Karpas-422 (cell line): ENCODE measurements around the gene NPDC1. TPM values are rescaled to one million over a fixed set of nuclear protein-coding genes. Genes with fewer than 3 reads are reported as not detected.

Experiments
- DNase-seq: peaks from one replicate; pipeline ENCODE4 v3.0.0-alpha.2; 2015
- H2AFZ ChIP-seq: fragments of 200-600 bp; sonication (generic); 2 replicates; pipeline ENCODE4 v1.6.1; 2014; ENCODE audit warnings: antibody characterized with exemption, low read length, mixed read lengths
- H3K27ac ChIP-seq: fragments of 200-600 bp; sonication (generic); 2 replicates; pipeline ENCODE4 v1.5.1; 2014; ENCODE audit warnings: mild to moderate bottlenecking, low read length, moderate library complexity
- H3K27me3 ChIP-seq: fragments of 200-600 bp; sonication (generic); 2 replicates; pipeline ENCODE4 v1.6.1; 2014; ENCODE audit warnings: low read length, mixed read lengths
- H3K36me3 ChIP-seq: fragments of 200-600 bp; sonication (generic); 2 replicates; pipeline ENCODE4 v1.6.1; 2014; ENCODE audit warnings: low read length, mixed read lengths; ENCODE audit not compliant: insufficient read depth
- H3K4me1 ChIP-seq: fragments of 200-600 bp; sonication (generic); 2 replicates; pipeline ENCODE4 v1.6.1; 2014; ENCODE audit warnings: mild to moderate bottlenecking, low read length, mixed read lengths
- H3K4me2 ChIP-seq: fragments of 200-600 bp; sonication (generic); 2 replicates; pipeline ENCODE4 v1.6.1; 2014; ENCODE audit warnings: low read length, low read depth, mild to moderate bottlenecking; ENCODE audit not compliant: poor library complexity, severe bottlenecking
- H3K4me3 ChIP-seq: fragments of 200-600 bp; sonication (generic); 2 replicates; pipeline ENCODE4 v1.5.1; 2014; ENCODE audit warnings: mild to moderate bottlenecking, antibody characterized with exemption, low read length, mixed read lengths
- H3K79me2 ChIP-seq: fragments of 200-600 bp; sonication (generic); 2 replicates; pipeline ENCODE4 v1.6.1; 2014; ENCODE audit warnings: mild to moderate bottlenecking, low read length, mixed read lengths
- H3K9ac ChIP-seq: fragments of 200-600 bp; sonication (generic); 2 replicates; pipeline ENCODE4 v1.6.0; 2014; ENCODE audit warnings: low read length
- H3K9me2 ChIP-seq: fragments of 200-600 bp; sonication (generic), shearing (Covaris generic); replicated peaks from 2 replicates; pipeline ENCODE4 v1.6.0; 2014; ENCODE audit warnings: mild to moderate bottlenecking, low read length, moderate library complexity; ENCODE audit not compliant: insufficient read depth
- H3K9me3 ChIP-seq: fragments of 300-700, 200-600 bp; sonication (generic); 2 replicates; pipeline ENCODE4 v1.6.1; 2014; ENCODE audit warnings: low read length, mixed read lengths
- H4K20me1 ChIP-seq: fragments of 200-600 bp; sonication (generic); 2 replicates; pipeline ENCODE4 v1.6.1; 2014; ENCODE audit warnings: mild to moderate bottlenecking, antibody characterized with exemption, low read length, low read depth; ENCODE audit not compliant: insufficient read depth
- total RNA-seq: library from RNA; depleted of rRNA; stranded (reverse); fragments of >200 nt; shearing (Covaris generic); gene quantifications from 2 replicates; pipeline ENCODE4 v1.2.3, GENCODE V29; 2014; ENCODE audit warnings: low replicate concordance

NPDC1 gene
- total RNA-seq, 1 experiment from 2014 or later, result not detected

DNA sequence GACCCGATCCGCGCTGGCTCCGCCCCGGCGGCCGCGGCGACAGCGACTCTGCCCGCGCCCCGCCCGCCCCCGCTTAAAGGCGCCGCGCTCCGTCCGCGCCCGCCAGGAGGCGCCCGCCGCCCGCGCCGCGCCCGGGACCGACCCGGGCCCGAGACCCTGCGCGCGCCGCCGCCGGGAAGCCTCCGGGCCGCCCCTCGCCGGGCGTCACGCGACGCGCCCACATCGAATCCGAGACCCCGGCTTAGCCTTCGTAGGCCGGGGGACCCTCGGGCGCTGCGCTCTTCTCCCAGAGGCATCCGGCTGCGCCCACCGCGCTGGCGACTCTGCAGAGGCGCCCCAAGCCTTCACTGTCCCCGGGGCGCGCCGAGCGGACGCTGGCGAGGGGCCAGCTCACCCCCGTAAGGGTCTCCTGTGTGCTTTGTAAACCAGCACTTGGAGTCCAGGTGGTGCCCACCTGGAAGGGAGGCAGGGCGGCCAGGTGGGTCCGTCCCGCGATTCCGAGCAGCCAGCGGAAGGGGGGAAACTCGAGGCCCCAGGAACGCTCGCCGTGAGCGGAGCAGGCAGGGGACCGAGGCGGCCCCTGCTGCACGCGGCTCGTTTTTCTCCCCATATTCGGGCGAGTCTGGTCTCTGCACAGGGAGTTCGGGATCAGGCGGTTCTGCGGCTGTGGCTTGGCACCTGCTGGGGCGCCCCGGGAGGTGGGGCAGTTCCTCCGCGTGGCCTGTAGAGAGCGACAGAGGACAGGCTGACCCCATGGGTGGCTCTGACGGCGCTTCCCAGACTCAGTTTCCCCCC, 17.5 kb downstream of the NPDC1 start:
- Histone ChIP-seq H3K27me3 (no peaks in the 10 kb centered on the region), H3K4me1 (peaks cover 41% of the 10 kb centered on the region), H4K20me1 (no peaks in the 10 kb centered on the region; the same call in 1 of the 2 replicates), H3K36me3 (no peaks in the 10 kb centered on the region), H3K27ac (no peak overlapping the region), H2AFZ (no peak overlapping the region), H3K79me2 (no peaks in the 10 kb centered on the region), H3K4me3 (peak overlapping the region; percentile 53; the same call in 1 of the 2 replicates), H3K9me2 (no peaks in the 10 kb centered on the region), H3K4me2 (peak overlapping the region; percentile 59), H3K9ac (peak overlapping the region; percentile 35), H3K9me3 (no peaks in the 10 kb centered on the region)
- DNase-seq, result peak; percentile 81

DNA sequence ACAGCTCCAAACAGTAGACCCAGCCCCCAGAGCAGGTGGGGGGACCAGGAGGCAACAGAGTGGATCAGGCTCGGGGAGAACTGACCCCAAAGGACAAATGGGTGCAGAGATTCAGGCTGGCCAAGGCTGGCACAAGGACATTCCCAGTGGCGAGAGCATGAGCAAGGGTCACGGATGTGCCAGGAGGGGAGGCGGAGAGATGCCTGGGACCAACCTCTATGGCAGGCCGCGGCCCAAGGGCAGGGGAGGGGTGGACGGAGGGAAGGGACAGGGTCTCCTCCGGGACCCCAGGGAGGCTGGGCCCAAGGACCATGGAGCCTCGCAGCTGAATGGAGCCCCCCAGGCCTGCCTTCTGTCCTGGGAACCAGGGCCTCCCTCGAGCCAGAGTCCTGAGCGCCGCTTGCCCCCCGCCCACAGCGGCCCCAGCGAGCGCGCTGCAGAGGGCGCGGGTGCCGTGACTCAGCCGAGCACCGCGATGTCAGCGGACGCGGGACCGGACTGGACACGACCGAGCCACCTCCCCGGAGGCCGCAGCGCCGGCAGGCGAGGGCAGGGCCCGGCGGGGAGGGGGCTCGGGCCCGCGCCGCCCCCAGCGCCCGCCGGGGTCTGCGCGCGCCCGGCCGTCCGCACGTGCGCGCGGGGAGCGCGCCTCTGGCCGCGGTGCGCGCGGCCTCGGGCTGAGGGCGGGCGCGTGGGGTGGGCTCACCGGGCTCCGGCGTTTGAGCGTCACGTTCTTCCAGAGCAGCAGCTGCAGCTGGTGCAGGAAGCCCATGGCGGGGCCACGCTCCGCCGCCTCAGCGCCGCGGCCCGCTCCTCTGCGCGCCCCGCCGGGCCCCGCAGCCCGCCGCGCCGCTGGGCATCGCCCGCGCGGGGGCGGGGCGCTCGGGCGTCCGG, 18.4 kb downstream of the NPDC1 start, which contains the start of gene ABCA2:
Gene ABCA2 (minus strand): TSS at position 869 of the 894 bp plus-strand sequence. CDS start 97 bp downstream, at position 772.
- H3K4me2 ChIP-seq, result peak within 1 kb of the TSS; percentile 59
- H3K9me3 ChIP-seq, result no peaks in the 10 kb centered on the region
- peak within 1 kb of the TSS; percentile 53; the same call in 1 of the 2 replicates for H3K4me3 ChIP-seq
- H3K27ac ChIP-seq, result no peak within 1 kb of the TSS
- H3K27me3 ChIP-seq, result no peaks in the 10 kb centered on the region
- H3K9ac ChIP-seq, result peak within 1 kb of the TSS; percentile 35
- H3K4me1 ChIP-seq, result peaks cover 36% of the 10 kb centered on the region
- H3K36me3 ChIP-seq, result no peaks in the 10 kb centered on the region
- no peak for DNase-seq
- H3K9me2 ChIP-seq, result no peaks in the 10 kb centered on the region
- no peaks in the 10 kb centered on the region; the same call in 1 of the 2 replicates for H4K20me1 ChIP-seq
- H2AFZ ChIP-seq, result no peak within 1 kb of the TSS
- H3K79me2 ChIP-seq, result no peaks in the 10 kb centered on the region

DNA sequence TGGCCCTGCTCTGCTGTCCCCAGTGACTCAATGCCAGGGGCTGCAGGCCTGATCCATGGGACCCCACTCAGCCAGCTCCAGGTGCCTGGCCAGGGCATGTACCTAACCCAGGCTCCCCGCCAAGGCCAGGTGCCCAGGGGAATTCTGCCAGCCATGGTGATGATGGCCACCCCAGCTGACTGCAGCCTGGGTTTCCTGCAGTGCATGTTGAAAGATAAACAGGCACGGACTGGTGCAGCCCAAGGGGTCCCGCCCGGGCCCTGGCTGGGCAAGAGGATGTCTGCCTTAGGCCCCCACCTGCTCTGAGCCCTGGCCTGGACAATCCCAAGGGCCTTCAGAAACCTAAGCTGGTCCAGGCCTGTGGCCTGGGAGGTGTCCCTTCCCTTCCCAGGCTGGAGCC, 19.1 kb downstream of the NPDC1 start:
- Histone ChIP-seq H4K20me1 (no peaks in the 10 kb centered on the region; the same call in 1 of the 2 replicates), H3K9me2 (no peaks in the 10 kb centered on the region), H3K79me2 (no peaks in the 10 kb centered on the region), H3K4me2 (no peak overlapping the region), H3K4me1 (peaks cover 28% of the 10 kb centered on the region), H2AFZ (no peak overlapping the region), H3K9me3 (no peaks in the 10 kb centered on the region), H3K36me3 (no peaks in the 10 kb centered on the region), H3K27me3 (no peaks in the 10 kb centered on the region), H3K9ac (no peak overlapping the region), H3K27ac (no peak overlapping the region), H3K4me3 (no peak overlapping the region)
- DNase-seq, result no peak

DNA sequence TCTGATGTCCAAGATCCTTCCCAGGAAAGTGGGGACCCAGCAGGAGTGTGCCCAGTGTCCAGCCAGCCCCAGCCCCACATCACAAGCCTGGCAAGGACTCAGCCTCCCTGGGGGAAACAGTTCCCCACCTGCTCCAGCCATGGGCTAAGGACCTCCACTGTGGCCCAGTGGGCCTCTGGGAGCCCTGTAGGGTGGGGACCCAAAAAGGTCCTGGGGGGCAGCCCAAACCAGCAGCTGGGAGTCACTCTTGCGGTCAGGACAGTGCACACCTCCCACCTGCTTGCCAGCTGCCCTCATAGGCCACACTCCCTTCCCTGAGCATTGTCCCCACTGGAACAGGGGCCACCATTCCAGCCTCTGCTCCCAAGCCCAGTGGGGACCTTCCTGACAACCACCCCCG, 19.6 kb downstream of the NPDC1 start:
- Histone ChIP-seq H3K4me1 (peaks cover 24% of the 10 kb centered on the region), H3K36me3 (no peaks in the 10 kb centered on the region), H3K27me3 (no peaks in the 10 kb centered on the region), H3K9me2 (no peaks in the 10 kb centered on the region), H3K4me3 (no peak overlapping the region), H4K20me1 (no peaks in the 10 kb centered on the region; the same call in 1 of the 2 replicates), H2AFZ (no peak overlapping the region), H3K4me2 (peak overlapping the region; percentile 27), H3K79me2 (no peaks in the 10 kb centered on the region), H3K9ac (no peak overlapping the region), H3K27ac (no peak overlapping the region), H3K9me3 (no peaks in the 10 kb centered on the region)
- DNase-seq, result no peak

DNA sequence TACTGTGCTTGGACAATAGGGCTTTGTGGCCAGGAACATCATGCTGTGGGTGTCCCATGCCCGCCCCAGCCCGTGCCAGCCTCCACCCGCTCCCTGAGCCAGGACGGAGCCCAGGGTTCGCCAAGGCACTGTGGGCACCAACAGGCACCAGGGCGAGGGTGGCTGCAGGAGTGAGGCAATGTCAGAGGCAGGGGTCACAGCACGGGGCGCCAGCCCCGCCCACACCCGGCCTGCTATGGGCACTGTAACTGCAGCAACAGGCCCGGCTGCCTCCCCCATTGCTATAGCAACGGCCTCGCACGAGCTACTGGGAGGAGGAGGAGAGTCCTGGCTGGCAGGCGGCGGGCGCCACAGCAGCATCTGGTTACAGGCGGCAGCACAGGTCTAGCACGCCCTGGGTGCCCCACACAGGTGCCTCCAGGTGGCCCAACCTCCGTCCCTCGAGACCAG, 20.4 kb downstream of the NPDC1 start:
- Histone ChIP-seq H3K4me2 (peak overlapping the region; percentile 27), H3K79me2 (no peaks in the 10 kb centered on the region), H3K4me3 (no peak overlapping the region), H3K27me3 (no peaks in the 10 kb centered on the region), H3K9me3 (no peaks in the 10 kb centered on the region), H3K9me2 (no peaks in the 10 kb centered on the region), H3K36me3 (no peaks in the 10 kb centered on the region), H4K20me1 (no peaks in the 10 kb centered on the region; the same call in 1 of the 2 replicates), H2AFZ (no peak overlapping the region), H3K4me1 (peaks cover 23% of the 10 kb centered on the region), H3K27ac (no peak overlapping the region), H3K9ac (no peak overlapping the region)
- peak; percentile 89 for DNase-seq

DNA sequence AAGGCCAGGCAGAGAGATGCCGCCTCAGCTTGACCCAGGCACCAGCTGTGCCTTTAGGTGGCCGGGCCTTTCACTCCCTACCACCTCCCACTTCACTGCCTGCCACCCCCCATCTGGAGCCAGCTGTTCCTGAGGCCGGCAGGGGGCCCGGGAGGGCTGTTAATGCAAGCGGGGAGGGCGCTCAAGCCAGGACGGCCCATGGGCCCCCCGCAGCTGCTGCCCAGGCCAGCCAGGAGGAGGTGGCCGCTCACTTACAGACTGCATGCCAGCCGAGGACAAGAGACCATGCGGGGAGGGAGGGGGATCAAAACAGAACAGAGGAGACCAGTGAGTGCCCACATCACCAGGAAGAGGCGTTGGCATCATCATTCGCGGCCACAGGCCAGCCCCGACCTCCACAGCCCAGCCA, 22.4 kb downstream of the NPDC1 start:
- DNase-seq, result no peak
- Histone ChIP-seq H3K79me2 (no peaks in the 10 kb centered on the region), H2AFZ (no peak overlapping the region), H3K9me3 (no peaks in the 10 kb centered on the region), H3K27ac (no peak overlapping the region), H3K9ac (no peak overlapping the region), H4K20me1 (no peaks in the 10 kb centered on the region; the same call in 1 of the 2 replicates), H3K4me2 (no peak overlapping the region), H3K9me2 (no peaks in the 10 kb centered on the region), H3K4me3 (no peak overlapping the region), H3K36me3 (no peaks in the 10 kb centered on the region), H3K27me3 (no peaks in the 10 kb centered on the region), H3K4me1 (peaks cover 22% of the 10 kb centered on the region)

DNA sequence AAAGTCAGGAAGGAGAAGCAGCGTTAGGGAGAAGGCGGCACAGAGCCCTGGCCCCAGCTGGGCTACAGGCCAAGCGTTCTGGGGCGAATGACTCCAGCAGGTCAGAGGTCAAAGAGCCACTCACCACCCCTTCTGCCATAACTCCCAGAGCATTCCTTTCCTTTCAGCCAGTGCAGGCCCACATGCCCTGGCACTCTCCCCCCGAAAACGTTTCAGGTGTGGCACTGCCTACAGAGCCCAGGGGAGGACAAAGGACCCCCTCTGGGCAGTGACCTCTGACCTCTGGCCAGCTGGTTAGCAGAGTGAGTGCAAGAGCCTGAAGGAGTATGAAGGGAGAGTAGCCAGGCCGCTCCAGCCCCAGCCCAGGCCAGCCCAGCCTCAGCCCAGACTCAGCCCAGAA, 22.8 kb downstream of the NPDC1 start:
- H3K4me2 ChIP-seq, result no peak overlapping the region
- H4K20me1 ChIP-seq, result no peaks in the 10 kb centered on the region; the same call in 1 of the 2 replicates
- peaks cover 19% of the 10 kb centered on the region for H3K4me1 ChIP-seq
- H3K9me3 ChIP-seq, result no peaks in the 10 kb centered on the region
- no peak for DNase-seq
- H3K4me3 ChIP-seq, result no peak overlapping the region
- H3K9ac ChIP-seq, result no peak overlapping the region
- H3K9me2 ChIP-seq, result no peaks in the 10 kb centered on the region
- no peaks in the 10 kb centered on the region for H3K79me2 ChIP-seq
- no peak overlapping the region for H2AFZ ChIP-seq
- H3K27ac ChIP-seq, result no peak overlapping the region
- H3K36me3 ChIP-seq, result no peaks in the 10 kb centered on the region
- H3K27me3 ChIP-seq, result no peaks in the 10 kb centered on the region

DNA sequence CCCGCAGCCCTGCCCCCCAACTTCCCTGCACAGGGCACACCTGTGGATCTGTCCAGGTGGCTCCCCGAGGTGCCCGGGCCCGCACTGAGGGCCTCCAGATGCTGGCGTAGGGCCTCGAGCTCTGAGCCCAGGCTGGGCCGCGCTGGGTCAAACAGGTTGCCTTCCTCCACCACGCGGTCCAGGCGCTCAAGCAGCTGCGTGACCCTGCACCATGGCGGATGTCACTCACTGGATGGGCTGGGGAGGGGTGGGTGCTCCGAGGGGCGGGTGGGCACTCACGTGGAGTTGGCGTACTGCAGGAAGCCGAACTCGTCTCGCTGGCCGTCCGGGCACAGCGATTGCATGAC, 23.3 kb downstream of the NPDC1 start:
- Histone ChIP-seq H3K79me2 (no peaks in the 10 kb centered on the region), H4K20me1 (no peaks in the 10 kb centered on the region; the same call in 1 of the 2 replicates), H3K9me3 (no peaks in the 10 kb centered on the region), H3K36me3 (no peaks in the 10 kb centered on the region), H3K9me2 (no peaks in the 10 kb centered on the region), H3K4me1 (peaks cover 18% of the 10 kb centered on the region), H3K27me3 (no peaks in the 10 kb centered on the region), H3K27ac (no peak overlapping the region), H3K9ac (no peak overlapping the region), H3K4me3 (no peak overlapping the region), H3K4me2 (no peak overlapping the region), H2AFZ (no peak overlapping the region)
- no peak for DNase-seq
